Neural progenitor cell (in vitro differentiated cells): ENCODE results near the gene ANKRD31.

Experiments used
- CTCF ChIP-seq: fragments of 200-600 bp; sonication (generic); IDR thresholded peaks from 2 replicates; pipeline ENCODE4 v1.5.1; 2017; ENCODE audit warnings: antibody characterized with exemption, mild to moderate bottlenecking
- EZH2 ChIP-seq: fragments of 200-600 bp; sonication (generic); IDR thresholded peaks from 2 replicates; pipeline ENCODE4 v1.6.1; 2017; ENCODE audit warnings: antibody characterized with exemption, mild to moderate bottlenecking, moderate library complexity
- EZH2phosphoT487 ChIP-seq: fragments of 200-600 bp; sonication (generic); IDR thresholded peaks from 2 replicates; pipeline ENCODE4 v1.6.1; 2017; ENCODE audit warnings: antibody characterized with exemption

- TF ChIP-seq CTCF (no peak), EZH2 (peak; percentile 65), EZH2phosphoT487 (no peak)
Measured at GRCh38 chr5:75053054-75053303, 183.7 kb downstream of the ANKRD31 start.
